Stromal cell of bone marrow (primary cell): ENCODE results near the gene GOLT1B.

Source experiments
- DNase-seq: peaks from one replicate; pipeline ENCODE4 v3.0.0-alpha.2; 2012; ENCODE audit warnings: low read depth

The GOLT1B gene

GRCh38 chr12:21566223-21566906 lies 64.8 kb downstream of the GOLT1B start:
- DNase-seq = peak; percentile 56

- DNase-seq = peak; percentile 67
Measured at GRCh38 chr12:21566907-21567394, 65.4 kb downstream of the GOLT1B start.
